T-helper 22 cell (primary cell): ENCODE results near the gene YAP1.

ENCODE experiments used
- DNase-seq: peaks from one replicate; pipeline ENCODE4 v3.0.0-alpha.2; 2020; ENCODE audit warnings: low read depth

The YAP1 gene

DNA sequence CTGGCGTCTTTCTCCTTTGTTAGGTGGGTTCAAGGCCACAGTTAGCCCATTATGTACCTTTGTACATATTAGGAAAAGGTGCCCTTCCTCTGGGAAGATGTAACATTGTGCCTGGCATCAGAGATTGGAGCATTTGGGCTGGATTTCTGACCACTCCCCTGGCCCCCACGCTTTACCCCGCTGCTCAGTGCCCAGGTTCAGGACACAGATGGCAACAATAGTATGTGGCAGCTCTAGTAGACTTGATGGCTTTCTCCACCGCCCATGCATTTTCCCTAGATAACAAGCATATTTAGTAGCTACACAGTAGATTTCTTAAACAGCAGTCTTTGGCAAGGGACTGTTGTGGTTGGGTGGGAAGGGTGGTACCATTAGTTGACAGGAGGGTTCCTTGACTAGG is 53.1 kb downstream of the YAP1 start:
- no peak for DNase-seq

DNA sequence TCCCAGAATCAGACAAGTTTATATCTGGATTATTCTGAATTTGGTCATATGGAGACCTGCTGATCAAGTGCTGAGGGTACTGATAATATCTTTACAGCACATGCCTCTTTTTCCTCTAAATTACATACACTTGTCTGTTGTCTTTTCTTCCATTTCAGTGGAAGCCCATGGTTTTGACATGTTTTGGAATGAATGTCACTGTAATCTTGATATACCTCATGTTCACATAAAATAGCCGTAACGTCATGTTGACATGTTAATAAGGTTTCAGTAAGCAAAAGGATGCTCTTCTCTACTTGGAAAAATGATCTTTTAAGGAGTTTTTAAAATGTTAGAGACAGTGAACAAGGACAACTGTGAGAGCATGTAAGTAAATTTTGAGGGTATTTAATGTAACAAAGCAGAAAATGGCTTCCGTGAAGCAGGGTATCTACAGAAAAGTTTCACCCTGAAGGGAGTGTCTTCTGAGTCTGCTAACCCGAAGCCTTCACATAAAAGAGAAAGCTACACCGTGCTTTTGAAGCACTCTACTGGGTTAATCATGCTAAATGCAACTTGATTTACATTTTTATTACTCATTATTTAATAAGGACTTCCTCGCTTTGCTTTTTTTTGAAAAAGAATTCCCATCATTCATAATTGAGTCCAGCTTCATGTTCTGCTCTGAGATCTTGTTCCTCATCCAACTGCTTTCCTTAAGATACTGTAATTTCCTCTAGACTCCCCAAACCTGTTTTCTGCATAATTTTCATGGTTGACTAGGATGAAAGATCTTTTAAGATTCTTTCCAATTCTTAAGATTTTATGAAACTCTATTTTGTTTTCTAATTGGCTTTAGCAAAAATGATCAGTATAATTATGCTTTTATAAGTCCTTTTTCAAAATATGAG is 56.2 kb downstream of the YAP1 start:
- no peak for DNase-seq

DNA sequence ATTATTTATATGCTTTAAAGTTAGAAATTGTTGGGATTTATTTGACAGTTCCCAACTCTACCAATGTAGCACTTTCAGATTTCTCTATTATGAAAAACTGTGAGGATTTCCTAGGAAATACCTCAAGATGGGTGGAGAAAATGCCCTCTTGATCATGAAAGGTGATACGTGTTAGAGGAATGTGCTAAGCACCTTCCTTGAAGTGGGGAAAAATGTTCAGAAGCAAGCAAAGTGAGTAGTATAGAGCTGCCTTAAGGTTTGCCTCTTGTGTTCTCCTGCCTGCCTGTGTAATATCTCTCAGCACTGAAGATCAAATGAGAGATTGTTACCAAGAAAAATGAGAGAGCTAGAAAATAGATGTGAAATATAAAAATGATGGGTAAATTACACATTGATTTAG is 58.2 kb downstream of the YAP1 start:
- no peak for DNase-seq

- DNase-seq = no peak
Measured at GRCh38 chr11:102171101-102171500, 60.9 kb downstream of the YAP1 start.

DNA sequence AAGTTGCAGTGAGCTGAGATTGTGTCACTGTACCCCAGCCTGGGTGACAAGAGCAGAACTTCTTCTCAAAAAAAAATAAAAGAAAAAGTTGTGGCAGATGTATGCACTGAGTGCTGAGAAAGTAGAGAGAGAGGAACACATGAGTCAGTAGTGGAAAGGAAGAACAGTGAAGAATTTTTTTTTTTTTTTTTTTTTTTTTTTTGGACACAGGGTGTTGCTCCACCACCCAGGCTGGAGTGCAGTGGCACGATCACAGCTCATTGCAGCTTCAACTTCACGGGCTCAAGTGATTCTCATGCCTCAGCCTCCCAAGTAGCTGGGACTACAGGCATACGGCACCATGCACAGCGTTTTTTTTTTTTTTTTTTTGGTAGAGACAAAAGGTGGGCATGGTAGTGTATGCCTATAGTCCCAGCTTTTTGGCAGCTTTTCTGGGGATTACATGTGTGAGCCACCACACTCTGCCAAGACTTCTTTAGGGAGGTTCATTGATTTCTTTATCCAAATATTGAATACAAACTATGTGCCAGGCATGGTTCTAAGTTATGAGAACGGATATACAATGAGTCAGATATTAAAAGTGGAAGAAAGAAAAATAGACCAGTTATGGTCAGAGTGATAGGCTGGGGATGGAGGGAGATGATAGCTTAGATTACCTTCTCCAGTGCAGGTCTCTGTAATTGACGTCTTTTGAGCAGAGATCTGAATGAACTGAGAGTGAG is 62.0 kb downstream of the YAP1 start:
- no peak for DNase-seq

- DNase-seq = no peak
Measured at GRCh38 chr11:102177126-102177525, 66.9 kb downstream of the YAP1 start.

GRCh38 chr11:102177974-102178631 is 67.9 kb downstream of the YAP1 start:
- no peak for DNase-seq

GRCh38 chr11:102179371-102179770 is 69.1 kb downstream of the YAP1 start:
- DNase-seq = no peak

DNA sequence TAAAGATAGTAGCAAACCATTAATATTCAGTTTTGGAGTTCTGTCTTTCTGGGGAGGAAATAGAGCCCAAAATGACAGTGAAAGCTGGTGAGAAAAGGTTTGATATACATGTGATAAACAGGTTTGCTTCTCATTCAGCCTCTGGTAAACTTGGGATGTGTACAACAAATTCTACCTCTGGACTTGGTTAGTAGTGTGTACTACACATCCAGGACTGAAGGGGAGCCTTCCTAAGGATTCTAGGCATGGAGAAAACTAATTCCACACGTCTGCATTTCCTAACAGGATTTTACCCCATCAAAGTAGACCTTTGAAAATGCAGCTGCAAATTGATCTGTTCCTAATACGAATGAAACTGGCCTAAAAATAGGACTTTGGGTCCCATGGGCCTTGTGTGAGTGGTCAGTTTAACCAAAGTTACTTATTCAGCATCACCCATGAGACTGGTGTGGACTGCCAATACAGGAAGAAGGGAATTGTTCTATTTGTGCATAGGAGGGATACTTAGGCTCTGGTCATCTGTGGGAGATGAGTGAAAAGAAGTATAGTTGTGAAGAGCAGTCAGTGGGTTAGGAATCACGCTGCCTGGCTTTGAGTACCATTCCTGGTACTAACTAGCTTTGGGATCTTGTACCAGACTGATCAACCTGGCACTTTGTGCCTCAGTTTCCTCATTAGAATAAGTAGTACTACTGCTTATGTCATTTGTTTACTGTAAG is 74.2 kb downstream of the YAP1 start:
- no peak for DNase-seq

- DNase-seq = no peak
Measured at GRCh38 chr11:102186551-102187191, 76.4 kb downstream of the YAP1 start.

DNA sequence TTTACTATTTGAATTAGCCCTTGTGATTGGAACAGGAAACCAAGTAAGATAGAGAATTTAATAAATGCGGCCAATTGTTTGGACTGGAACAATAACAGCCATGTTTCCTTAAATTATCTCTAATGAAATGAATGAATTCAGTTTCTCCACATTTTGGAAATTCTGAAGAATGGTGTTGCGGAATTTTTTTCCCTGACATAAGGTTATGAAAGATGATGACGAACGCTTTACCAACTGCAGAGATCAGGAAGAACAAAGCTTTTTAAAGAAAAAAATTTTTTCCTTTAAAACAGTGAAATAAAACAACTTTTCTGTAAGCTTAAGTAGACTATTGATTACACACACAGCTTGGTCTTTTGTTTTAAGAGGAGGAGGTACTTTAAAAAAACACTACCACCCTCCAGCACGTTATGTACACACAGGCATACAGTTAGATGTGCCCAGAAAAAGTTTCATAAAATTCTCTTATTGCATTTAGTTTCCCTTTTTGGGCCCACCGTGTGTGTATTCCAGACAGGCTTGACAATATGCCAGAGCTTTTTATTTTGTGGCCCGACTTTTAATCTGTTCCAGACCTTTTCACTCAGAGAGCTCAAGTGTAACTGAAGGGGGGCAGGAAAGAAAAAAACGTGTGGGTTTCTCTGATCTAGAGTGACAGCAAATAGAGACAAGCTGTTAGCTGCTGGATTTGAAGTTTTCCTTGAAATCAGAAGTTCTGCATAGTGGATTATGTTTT is 77.3 kb downstream of the YAP1 start:
- no peak for DNase-seq

GRCh38 chr11:102188488-102188887 is 78.2 kb downstream of the YAP1 start:
- DNase-seq = no peak

GRCh38 chr11:102191832-102192231 is 81.6 kb downstream of the YAP1 start:
- no peak for DNase-seq

GRCh38 chr11:102192349-102193066 is 82.3 kb downstream of the YAP1 start:
- no peak for DNase-seq

DNA sequence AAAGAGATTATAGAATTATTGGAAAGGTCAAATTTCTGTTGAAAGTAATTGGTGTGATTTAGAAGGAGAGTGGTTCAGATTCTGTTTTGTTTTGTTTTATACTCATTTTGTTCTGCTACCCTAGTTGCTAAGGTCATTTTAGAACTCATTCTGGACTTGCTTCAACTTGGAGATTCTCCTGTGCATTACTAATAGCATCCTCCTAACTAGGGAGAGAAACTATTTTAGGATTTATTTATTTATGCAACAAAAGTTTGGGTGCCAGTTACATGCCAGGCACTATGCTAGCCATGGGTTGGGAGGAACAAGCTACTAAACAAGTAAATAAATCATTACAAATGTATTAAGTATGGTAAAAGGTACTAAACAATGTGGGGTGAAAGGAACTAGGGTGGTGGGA is 84.0 kb downstream of the YAP1 start:
- no peak for DNase-seq

DNA sequence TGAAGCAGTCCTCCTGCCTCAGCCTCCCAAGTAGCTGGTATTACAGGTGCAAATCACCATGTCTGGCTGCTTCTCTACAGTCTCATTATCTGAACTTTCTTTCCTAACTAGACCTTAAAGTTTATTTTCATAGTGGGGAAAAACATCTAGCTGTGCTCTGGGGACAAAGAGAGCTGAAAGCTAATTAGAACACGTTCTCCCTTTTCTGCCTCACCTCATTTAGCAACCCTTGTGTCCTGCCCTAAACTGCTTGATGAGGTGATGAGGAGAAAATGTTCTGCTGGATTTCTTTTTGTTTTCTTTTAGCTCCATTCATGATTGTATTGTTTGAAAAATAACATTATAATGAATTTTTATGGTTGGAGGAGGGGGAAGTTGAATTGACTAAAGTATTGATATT is 84.7 kb downstream of the YAP1 start:
- no peak for DNase-seq

GRCh38 chr11:102196351-102196750 is 86.1 kb downstream of the YAP1 start:
- DNase-seq = no peak

- DNase-seq = no peak
Measured at GRCh38 chr11:102196816-102197215, 86.6 kb downstream of the YAP1 start.

GRCh38 chr11:102197670-102198139 is 87.5 kb downstream of the YAP1 start:
- no peak for DNase-seq

DNA sequence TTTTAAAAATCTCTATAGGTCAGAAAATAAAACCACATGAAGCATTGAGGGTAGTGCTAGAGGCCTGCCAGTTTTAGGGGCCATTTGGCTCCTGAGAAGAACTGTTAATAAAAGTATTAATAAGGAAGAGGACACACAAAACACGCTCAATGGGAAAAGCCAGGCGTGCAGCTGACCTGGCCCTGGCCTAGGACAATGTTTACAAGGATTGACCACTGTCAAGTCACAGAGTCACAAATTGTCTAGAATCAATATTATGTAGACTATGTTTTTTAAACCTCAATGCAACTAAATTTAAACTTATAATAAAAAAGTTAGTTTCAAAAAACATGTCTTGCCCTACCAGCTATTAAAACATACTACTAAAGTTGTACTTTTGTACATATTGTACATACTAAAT is 89.4 kb downstream of the YAP1 start:
- DNase-seq = no peak
